HepG2 (cell line): Measurements from ENCODE around the gene NEAT1. TPM values are rescaled to one million over a fixed set of nuclear protein-coding genes. Genes with fewer than 3 reads are reported as not detected.

Source experiments
- ATAC-seq: fragments of 200-7000 bp; cut with Tn5 transposase; 3 replicates; pipeline ENCODE4 v1.9.1; 2020; ENCODE audit warnings: mild to moderate bottlenecking, moderate library complexity
- BruUV-seq: library from RNA; stranded (reverse); fragments of 400-500 nt; replicated peaks from 2 replicates; lab custom pipeline; 2021; lab: Mats Ljungman, UMichigan
- CTCF ChIA-PET: fragments of 300-600 bp; formaldehyde crosslinking; extraction: SDS; loops from one replicate; lab custom pipeline; 2021; ENCODE audit warnings: low total read pairs, inconsistent platforms, low intra/inter-chr PET ratio; lab: Yijun Ruan, JAX
- POLR2A ChIA-PET: fragments of 350-600 bp; sonication (Branson Sonifier 250); formaldehyde crosslinking; loops from one replicate; lab custom pipeline; 2020; ENCODE audit warnings: antibody characterized with exemption, inconsistent platforms; lab: Yijun Ruan, JAX
- DNase-seq: peaks from one replicate; pipeline ENCODE4 v3.0.0-alpha.2; 2015; ENCODE audit warnings: low spot score
- FAIRE-seq: peaks from 3 replicates; lab custom pipeline; 2011; peaks lifted over from hg19 to GRCh38; lab: Jason Lieb, UNC
- H2AFZ ChIP-seq: one replicate; pipeline ENCODE4 v1.6.1; 2011; ENCODE audit warnings: low read length, inconsistent platforms
- H3K27ac ChIP-seq: fragments of 300-600 bp; 3 replicates; pipeline ENCODE4 v1.8.0; 2011; ENCODE audit warnings: mixed run types, mild to moderate bottlenecking, mixed read lengths, low read length, inconsistent platforms; ENCODE audit not compliant: insufficient read depth; ENCODE audit errors: extremely low read length
- H3K27me3 ChIP-seq, 2 experiments: fragments of 200-600 bp in 1 of 2; 2 replicates in 1 of 2; 3 replicates in 1 of 2; pipeline versions ENCODE4 v1.6.0 to v1.8.0; 2011; ENCODE audit warnings: low read length in 2 of 2, mild to moderate bottlenecking in 2 of 2, moderate library complexity in 2 of 2, inconsistent platforms in 1 of 2; ENCODE audit not compliant: insufficient read depth in 2 of 2, control insufficient read depth in 1 of 2
- H3K36me3 ChIP-seq, 2 experiments: fragments of 200-600 bp in 1 of 2; replicated peaks in 1 of 2; 2 replicates in 1 of 2; 3 replicates in 1 of 2; pipeline versions ENCODE4 v1.5.1 to v1.8.0; 2011; ENCODE audit warnings: low read length in 2 of 2, inconsistent platforms in 1 of 2; ENCODE audit not compliant: insufficient read depth in 2 of 2, control insufficient read depth in 1 of 2
- H3K4me1 ChIP-seq: 2 replicates; pipeline ENCODE4 v1.5.1; 2012; ENCODE audit warnings: low read length, inconsistent platforms; ENCODE audit not compliant: insufficient read depth
- H3K4me2 ChIP-seq: 2 replicates; pipeline ENCODE4 v1.6.0; 2011; ENCODE audit warnings: low read depth, low read length, inconsistent platforms
- H3K4me3 ChIP-seq, 3 experiments: fragments of 200-600 bp in 1 of 3; sonication (generic), shearing (Covaris generic) in 1 of 3; replicated peaks in 1 of 3; 2 replicates each; pipeline ENCODE4 v1.5.1; 2011 to 2016; ENCODE audit warnings: low read length in 3 of 3, inconsistent platforms in 2 of 3, low read depth in 2 of 3, mild to moderate bottlenecking in 2 of 3, control low read depth in 1 of 3, mixed read lengths in 1 of 3; ENCODE audit not compliant: insufficient read depth in 1 of 3
- H3K79me2 ChIP-seq: one replicate; pipeline ENCODE4 v1.6.1; 2011; ENCODE audit warnings: low read length, inconsistent platforms; ENCODE audit not compliant: insufficient read depth
- H3K9ac ChIP-seq: 2 replicates; pipeline ENCODE4 v1.6.0; 2011; ENCODE audit warnings: mild to moderate bottlenecking, low read depth, low read length, inconsistent platforms; ENCODE audit not compliant: insufficient read depth
- H3K9me3 ChIP-seq: 2 replicates; pipeline ENCODE4 v1.5.1; 2012; ENCODE audit warnings: mild to moderate bottlenecking, low read length
- H4K20me1 ChIP-seq: 2 replicates; pipeline ENCODE4 v1.6.0; 2011; ENCODE audit warnings: inconsistent platforms, mild to moderate bottlenecking, low read length, moderate library complexity; ENCODE audit not compliant: insufficient read depth
- ADNP ChIP-seq: sonication (generic); formaldehyde crosslinking; IDR thresholded peaks from 2 replicates; pipeline ENCODE4 v1.4.0; 2020; ENCODE audit warnings: missing genetic modification reagents
- NKX3-1 ChIP-seq: sonication (generic); formaldehyde crosslinking; IDR thresholded peaks from 2 replicates; pipeline ENCODE4 v1.5.0; 2020; ENCODE audit warnings: missing genetic modification reagents
- SP1 ChIP-seq, 2 experiments: fragments of 450-650 bp in 1 of 2; sonication (generic) in 1 of 2; formaldehyde crosslinking in 1 of 2; IDR thresholded peaks; 2 replicates each; pipeline versions ENCODE4 v1.4.0 to v1.6.1; 2016 to 2020; ENCODE audit warnings: missing genetic modification reagents in 1 of 2
- SSRP1 ChIP-seq: IDR thresholded peaks from 2 replicates; pipeline ENCODE4 v1.6.1; 2016; ENCODE audit warnings: control low read depth
- ZNF790 ChIP-seq: sonication (generic); formaldehyde crosslinking; IDR thresholded peaks from 2 replicates; pipeline ENCODE4 v1.8.0; 2022; ENCODE audit warnings: missing genetic modification reagents, mild to moderate bottlenecking, borderline replicate concordance
- WGBS: methylation state at CpG from one replicate; pipeline ENCODE4 v1.1.6; 2017; ENCODE audit warnings: low lambda C conversion rate; 5-methylcytosine and 5-hydroxymethylcytosine counted together
- in situ Hi-C: cut with HindIII; loops from 2 replicates; pipeline ENCODE4 v1.10.0; 2017; ENCODE audit warnings: low pct_unique_long_range_greater_than_20kb; ENCODE audit not compliant: extremely low pct_ligation_motif_present
- intact Hi-C: fragments of 100-400 bp; cut with micrococcal nuclease; formaldehyde crosslinking; loops from one replicate; pipeline ENCODE4 v1.10.0; 2022; ENCODE audit not compliant: unreplicated experiment
- polyA plus RNA-seq, 8 experiments: library from polyadenylated mRNA; depleted of rRNA in 3 of 8; stranded (reverse) in 7 of 8; unstranded in 1 of 8; fragments of >200 nt; fragmentation: Illumina TruSeq in 4 of 8; extraction: Trizol in 4 of 8; gene quantifications; 2 replicates each; pipeline versions ENCODE4 v1.2.1 to v1.2.3, GENCODE V29; 2011 to 2016; ENCODE audit warnings: low read depth in 4 of 8, missing spikeins in 1 of 8, mixed read lengths in 1 of 8; ENCODE audit not compliant: insufficient read depth in 1 of 8
- total RNA-seq, 5 experiments: library from RNA; depleted of rRNA; stranded (reverse); fragments of >200 nt; fragmentation: Illumina TruSeq; extraction: Trizol; gene quantifications; 2 replicates each; pipeline ENCODE4 v1.2.3, GENCODE V29; 2016; ENCODE audit warnings: low read depth in 1 of 5
- TF ChIP-seq, protein P1 (sequence below): sonication (generic); formaldehyde crosslinking; IDR thresholded peaks from 2 replicates; pipeline ENCODE4 v1.5.1; 2020; ENCODE audit warnings: mild to moderate bottlenecking, missing genetic modification reagents, moderate library complexity
- TF ChIP-seq, protein P2 (sequence below): sonication (generic); formaldehyde crosslinking; IDR thresholded peaks from 2 replicates; pipeline ENCODE4 v1.4.0; 2020; ENCODE audit warnings: missing genetic modification reagents, borderline replicate concordance

Gene NEAT1
- total and polyA plus RNA-seq, 2 of the 13 experiments (the other 11 are each of a cell fraction or from before 2014, with no cell fraction given): 20.5 to 41.2 TPM

DNA sequence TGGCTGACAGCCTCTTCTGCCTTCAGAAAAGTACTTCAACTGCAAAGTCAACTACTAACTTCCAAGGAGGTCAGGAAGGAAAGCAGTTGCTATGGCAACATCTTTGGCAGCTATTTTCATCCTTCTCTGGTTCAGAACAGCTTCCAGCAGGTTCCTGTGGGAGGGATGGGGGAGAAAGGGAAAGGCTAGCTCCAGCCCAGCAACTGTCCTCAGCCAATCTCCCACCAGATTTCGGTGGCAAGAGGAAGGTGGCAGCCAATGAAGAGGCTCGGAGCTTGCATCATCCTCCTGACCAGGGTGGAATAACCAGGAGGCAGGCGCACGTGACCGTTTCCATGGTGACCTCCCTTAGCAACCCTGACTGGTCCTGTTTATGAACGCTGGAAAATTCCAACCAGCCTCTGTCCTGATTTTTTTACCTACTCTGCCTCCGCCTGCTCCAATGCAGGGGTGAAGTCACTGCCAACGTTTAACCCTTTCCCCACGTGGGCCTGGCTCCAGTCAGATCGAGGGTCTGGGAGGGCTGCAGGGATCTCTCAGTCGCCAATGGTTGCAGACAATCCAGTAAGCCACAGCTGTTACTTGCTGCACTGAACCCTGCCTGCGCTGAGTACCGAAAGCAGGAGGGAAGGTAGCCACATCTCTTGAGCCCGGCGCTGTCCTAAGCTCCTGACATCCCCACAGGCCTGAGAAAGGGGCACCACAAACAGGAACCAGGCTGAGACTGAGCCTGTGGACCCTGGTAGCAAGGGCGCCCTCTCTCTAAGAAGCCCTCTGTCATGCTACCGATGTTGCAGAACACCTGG, 65.1 kb downstream of the NEAT1 start:
- Histone ChIP-seq H3K27ac (peak overlapping the region; percentile 88), H3K36me3 (no peaks in the 10 kb centered on the region), H3K27me3 (no peaks in the 10 kb centered on the region), H3K79me2 (no peaks in the 10 kb centered on the region), H3K9me3 (no peaks in the 10 kb centered on the region), H2AFZ (no peak overlapping the region), H3K4me3 (peak overlapping the region; percentile 41 to 72 (median 56)), H3K9ac (peak overlapping the region; percentile 89), H3K4me2 (peak overlapping the region; percentile 91), H3K4me1 (peaks cover 83% of the 10 kb centered on the region), H4K20me1 (no peaks in the 10 kb centered on the region)
- intact Hi-C loops (loop anchor here (1.0 kb wide), 1 partner anchor 10 kb away; no protein-coding TSS in a partner anchor), in situ Hi-C loops (no loop called here)
- CTCF ChIA-PET: interaction anchor here (1.6 kb wide), 1 partner anchor 11 kb away, joined by 3 read pairs; the partner anchor contains the start of gene MALAT1
- POLR2A ChIA-PET: interaction anchor here (1.3 to 27.3 kb wide), 7 partner anchors 14 to 104 kb away, joined by 3 to 1590 read pairs (median 94); partner anchors contain the start of genes MALAT1 and NEAT1
- DNase-seq (peak; percentile 99), ATAC-seq (peak; percentile 64), FAIRE-seq (peak; percentile 99)
- 3% methylated on average over 6 of the region's 17 CpGs for WGBS
- BruUV-seq: no TSS peak
- TF ChIP-seq, protein P1, sequence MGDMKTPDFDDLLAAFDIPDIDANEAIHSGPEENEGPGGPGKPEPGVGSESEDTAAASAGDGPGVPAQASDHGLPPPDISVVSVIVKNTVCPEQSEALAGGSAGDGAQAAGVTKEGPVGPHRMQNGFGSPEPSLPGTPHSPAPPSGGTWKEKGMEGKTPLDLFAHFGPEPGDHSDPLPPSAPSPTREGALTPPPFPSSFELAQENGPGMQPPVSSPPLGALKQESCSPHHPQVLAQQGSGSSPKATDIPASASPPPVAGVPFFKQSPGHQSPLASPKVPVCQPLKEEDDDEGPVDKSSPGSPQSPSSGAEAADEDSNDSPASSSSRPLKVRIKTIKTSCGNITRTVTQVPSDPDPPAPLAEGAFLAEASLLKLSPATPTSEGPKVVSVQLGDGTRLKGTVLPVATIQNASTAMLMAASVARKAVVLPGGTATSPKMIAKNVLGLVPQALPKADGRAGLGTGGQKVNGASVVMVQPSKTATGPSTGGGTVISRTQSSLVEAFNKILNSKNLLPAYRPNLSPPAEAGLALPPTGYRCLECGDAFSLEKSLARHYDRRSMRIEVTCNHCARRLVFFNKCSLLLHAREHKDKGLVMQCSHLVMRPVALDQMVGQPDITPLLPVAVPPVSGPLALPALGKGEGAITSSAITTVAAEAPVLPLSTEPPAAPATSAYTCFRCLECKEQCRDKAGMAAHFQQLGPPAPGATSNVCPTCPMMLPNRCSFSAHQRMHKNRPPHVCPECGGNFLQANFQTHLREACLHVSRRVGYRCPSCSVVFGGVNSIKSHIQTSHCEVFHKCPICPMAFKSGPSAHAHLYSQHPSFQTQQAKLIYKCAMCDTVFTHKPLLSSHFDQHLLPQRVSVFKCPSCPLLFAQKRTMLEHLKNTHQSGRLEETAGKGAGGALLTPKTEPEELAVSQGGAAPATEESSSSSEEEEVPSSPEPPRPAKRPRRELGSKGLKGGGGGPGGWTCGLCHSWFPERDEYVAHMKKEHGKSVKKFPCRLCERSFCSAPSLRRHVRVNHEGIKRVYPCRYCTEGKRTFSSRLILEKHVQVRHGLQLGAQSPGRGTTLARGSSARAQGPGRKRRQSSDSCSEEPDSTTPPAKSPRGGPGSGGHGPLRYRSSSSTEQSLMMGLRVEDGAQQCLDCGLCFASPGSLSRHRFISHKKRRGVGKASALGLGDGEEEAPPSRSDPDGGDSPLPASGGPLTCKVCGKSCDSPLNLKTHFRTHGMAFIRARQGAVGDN (CRISPR knock-in tag): peak; percentile 91
- no peak for TF ChIP-seq ZNF790
- no peak for TF ChIP-seq SP1 (IDR thresholded peaks at IDR 0.05)
- TF ChIP-seq SP1 (CRISPR knock-in tag; IDR thresholded peaks at IDR 0.05): peak; percentile 42; the same call in 1 of the 2 replicates
- TF ChIP-seq ADNP (CRISPR knock-in tag): no peak
- no peak for TF ChIP-seq NKX3-1
- peak; percentile 79; the same call in 1 of the 2 replicates for TF ChIP-seq SSRP1 (CRISPR knock-in tag)
- TF ChIP-seq, protein P2, sequence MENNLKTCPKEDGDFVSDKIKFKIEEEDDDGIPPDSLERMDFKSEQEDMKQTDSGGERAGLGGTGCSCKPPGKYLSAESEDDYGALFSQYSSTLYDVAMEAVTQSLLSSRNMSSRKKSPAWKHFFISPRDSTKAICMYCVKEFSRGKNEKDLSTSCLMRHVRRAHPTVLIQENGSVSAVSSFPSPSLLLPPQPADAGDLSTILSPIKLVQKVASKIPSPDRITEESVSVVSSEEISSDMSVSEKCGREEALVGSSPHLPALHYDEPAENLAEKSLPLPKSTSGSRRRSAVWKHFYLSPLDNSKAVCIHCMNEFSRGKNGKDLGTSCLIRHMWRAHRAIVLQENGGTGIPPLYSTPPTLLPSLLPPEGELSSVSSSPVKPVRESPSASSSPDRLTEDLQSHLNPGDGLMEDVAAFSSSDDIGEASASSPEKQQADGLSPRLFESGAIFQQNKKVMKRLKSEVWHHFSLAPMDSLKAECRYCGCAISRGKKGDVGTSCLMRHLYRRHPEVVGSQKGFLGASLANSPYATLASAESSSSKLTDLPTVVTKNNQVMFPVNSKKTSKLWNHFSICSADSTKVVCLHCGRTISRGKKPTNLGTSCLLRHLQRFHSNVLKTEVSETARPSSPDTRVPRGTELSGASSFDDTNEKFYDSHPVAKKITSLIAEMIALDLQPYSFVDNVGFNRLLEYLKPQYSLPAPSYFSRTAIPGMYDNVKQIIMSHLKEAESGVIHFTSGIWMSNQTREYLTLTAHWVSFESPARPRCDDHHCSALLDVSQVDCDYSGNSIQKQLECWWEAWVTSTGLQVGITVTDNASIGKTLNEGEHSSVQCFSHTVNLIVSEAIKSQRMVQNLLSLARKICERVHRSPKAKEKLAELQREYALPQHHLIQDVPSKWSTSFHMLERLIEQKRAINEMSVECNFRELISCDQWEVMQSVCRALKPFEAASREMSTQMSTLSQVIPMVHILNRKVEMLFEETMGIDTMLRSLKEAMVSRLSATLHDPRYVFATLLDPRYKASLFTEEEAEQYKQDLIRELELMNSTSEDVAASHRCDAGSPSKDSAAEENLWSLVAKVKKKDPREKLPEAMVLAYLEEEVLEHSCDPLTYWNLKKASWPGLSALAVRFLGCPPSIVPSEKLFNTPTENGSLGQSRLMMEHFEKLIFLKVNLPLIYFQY: no peak
